K562 (cell line): ENCODE measurements around the gene ABT1.

Experiments
- PREB ChIP-seq: sonication (generic); formaldehyde crosslinking; IDR thresholded peaks from 2 replicates; pipeline ENCODE4 v1.8.1; 2023; ENCODE audit warnings: mild to moderate bottlenecking, missing genetic modification reagents
- U2AF2 ChIP-seq: fragments of 200-400 bp; formaldehyde crosslinking; optimal IDR thresholded peaks from 2 replicates; pipeline ENCODE3; 2017; ENCODE audit warnings: low read depth, mild to moderate bottlenecking, low read length
- ZNF639 ChIP-seq, 2 experiments: fragments of 200-800 bp in 1 of 2; sonication (Bioruptor generic) in 1 of 2; sonication (generic) in 1 of 2; formaldehyde crosslinking in 1 of 2; IDR thresholded peaks in 1 of 2; conservative IDR thresholded peaks in 1 of 2; 2 replicates each; pipeline versions ENCODE4 v1.5.0 to v1.6.1; 2016 to 2020; ENCODE audit warnings: missing compliant biosample characterization in 1 of 2, missing genetic modification characterization in 1 of 2, missing genetic modification reagents in 1 of 2

GRCh38 chr6:26568601-26569432 lies 27.9 kb upstream of the ABT1 start:
- TF ChIP-seq PREB (CRISPR knock-in tag) (no peak), U2AF2 (no peak), ZNF639 (CRISPR knock-in tag; conservative IDR thresholded peaks at IDR 0.05 in 1 of 2, IDR thresholded peaks at IDR 0.05 in 1 of 2) (no peak; a peak in 1 of 4 replicates)
